ENCODE measurements around the gene SCN11A.

SCN11A gene

GRCh38 chr3:39019299-39019698 lies 32.4 kb downstream of the SCN11A start:
- Histone ChIP-seq H3K27ac (no peak overlapping the region), H3K4me3 (ENCODE audit: low read depth in 1 of 2, low read length in 1 of 2) (no peak overlapping the region), H3K4me1 (ENCODE audit: control insufficient read depth in 1 of 2, insufficient read depth in 1 of 2, low read depth in 1 of 2, low read length in 1 of 2) (no peaks in the 10 kb centered on the region), H3K36me3 (no peaks in the 10 kb centered on the region), H3K9me3 (no peaks in the 10 kb centered on the region), H3K27me3 (no peaks in the 10 kb centered on the region)
- TF ChIP-seq CTCF (IDR thresholded peaks at IDR 0.05), result no peak

DNA sequence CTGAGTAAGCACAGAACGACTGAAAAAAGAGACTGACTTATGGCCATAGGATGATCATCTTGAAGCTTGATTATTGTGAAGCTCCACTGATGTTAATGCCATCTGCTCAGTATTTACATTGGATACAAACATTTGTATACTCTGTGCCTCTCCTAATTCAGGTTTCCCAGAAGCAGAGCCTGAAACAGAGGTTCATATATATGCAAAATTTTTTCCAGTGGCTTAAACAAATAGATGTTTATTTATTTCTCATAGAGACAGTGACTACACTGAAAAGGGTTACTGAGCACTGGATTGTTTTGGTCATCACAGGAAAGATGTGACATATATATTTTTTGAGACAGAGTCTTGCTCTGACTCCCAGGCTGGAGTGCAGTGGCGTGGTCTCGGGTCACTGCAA lies 36.3 kb downstream of the SCN11A start:
- no peaks in the 10 kb centered on the region for H3K36me3 ChIP-seq
- no peak overlapping the region for H3K4me3 ChIP-seq (ENCODE audit: low read depth in 1 of 2, low read length in 1 of 2)
- H3K4me1 ChIP-seq (ENCODE audit: control insufficient read depth in 1 of 2, insufficient read depth in 1 of 2, low read depth in 1 of 2, low read length in 1 of 2), result no peaks in the 10 kb centered on the region
- H3K27me3 ChIP-seq, result no peaks in the 10 kb centered on the region
- TF ChIP-seq CTCF (IDR thresholded peaks at IDR 0.05), result no peak
- no peak overlapping the region for H3K27ac ChIP-seq
- no peaks in the 10 kb centered on the region for H3K9me3 ChIP-seq

DNA sequence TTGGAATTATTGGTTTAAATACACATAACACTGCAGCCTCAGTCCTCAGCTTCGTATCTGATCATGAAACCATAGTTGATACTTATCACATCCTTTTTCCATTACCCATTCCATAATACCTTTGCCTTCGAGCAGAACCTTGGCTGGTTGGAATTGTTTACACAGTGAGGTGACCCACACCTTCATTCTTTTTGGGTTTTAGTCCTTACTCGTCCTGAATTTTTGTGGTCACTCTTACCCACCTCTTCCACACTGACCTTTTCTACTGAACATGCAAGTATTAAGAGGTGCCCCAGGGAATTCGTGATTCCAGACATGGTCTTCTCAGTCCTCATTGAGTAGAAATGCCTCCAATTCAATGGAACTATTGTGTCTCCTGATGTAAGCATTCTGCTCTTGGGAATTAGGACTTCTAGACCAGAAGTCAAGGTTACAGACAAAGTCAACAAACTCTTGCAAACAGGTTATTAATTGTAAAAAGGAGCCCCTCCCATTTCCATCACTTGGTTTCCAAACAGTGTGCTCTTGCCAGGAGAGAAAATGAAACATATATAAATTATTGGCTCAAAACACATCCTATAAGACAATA lies 37.7 kb downstream of the SCN11A start:
- Histone ChIP-seq H3K27ac (no peak overlapping the region), H3K4me1 (ENCODE audit: control insufficient read depth in 1 of 2, insufficient read depth in 1 of 2, low read depth in 1 of 2, low read length in 1 of 2) (no peaks in the 10 kb centered on the region), H3K9me3 (no peaks in the 10 kb centered on the region), H3K4me3 (ENCODE audit: low read depth in 1 of 2, low read length in 1 of 2) (no peak overlapping the region), H3K36me3 (no peaks in the 10 kb centered on the region), H3K27me3 (no peaks in the 10 kb centered on the region)
- no peak for TF ChIP-seq CTCF (IDR thresholded peaks at IDR 0.05)

DNA sequence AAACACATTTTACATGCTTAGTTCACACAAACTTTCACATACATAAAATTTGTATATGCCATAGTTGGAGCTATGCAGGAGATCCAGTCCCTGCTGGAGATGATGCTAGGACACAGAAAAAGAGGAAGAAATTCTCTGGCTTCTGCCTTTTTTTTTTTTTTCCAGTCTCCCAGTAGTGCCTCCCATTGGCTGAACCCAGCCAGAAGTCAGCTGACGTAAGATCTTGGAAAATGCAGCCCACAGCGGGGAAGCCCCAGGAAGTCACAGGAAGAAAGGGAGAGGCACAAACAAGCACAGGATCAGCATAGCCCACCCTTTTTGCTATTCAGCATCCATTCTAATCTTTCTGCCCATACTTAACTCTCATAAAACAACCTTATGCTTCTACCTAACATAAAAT lies 38.5 kb downstream of the SCN11A start:
- H3K27ac ChIP-seq, result no peak overlapping the region
- no peaks in the 10 kb centered on the region for H3K4me1 ChIP-seq (ENCODE audit: control insufficient read depth in 1 of 2, insufficient read depth in 1 of 2, low read depth in 1 of 2, low read length in 1 of 2)
- no peaks in the 10 kb centered on the region for H3K36me3 ChIP-seq
- TF ChIP-seq CTCF (IDR thresholded peaks at IDR 0.05), result no peak
- H3K27me3 ChIP-seq, result no peaks in the 10 kb centered on the region
- no peaks in the 10 kb centered on the region for H3K9me3 ChIP-seq
- H3K4me3 ChIP-seq (ENCODE audit: low read depth in 1 of 2, low read length in 1 of 2), result no peak overlapping the region

GRCh38 chr3:39011191-39011736 lies 40.5 kb downstream of the SCN11A start:
- no peaks in the 10 kb centered on the region for H3K9me3 ChIP-seq
- H3K36me3 ChIP-seq, result no peaks in the 10 kb centered on the region
- no peak overlapping the region for H3K27ac ChIP-seq
- TF ChIP-seq CTCF (IDR thresholded peaks at IDR 0.05), result no peak
- no peak overlapping the region for H3K4me3 ChIP-seq (ENCODE audit: low read depth in 1 of 2, low read length in 1 of 2)
- no peaks in the 10 kb centered on the region for H3K4me1 ChIP-seq (ENCODE audit: control insufficient read depth in 1 of 2, insufficient read depth in 1 of 2, low read depth in 1 of 2, low read length in 1 of 2)
- no peaks in the 10 kb centered on the region for H3K27me3 ChIP-seq

All from neutrophil (primary cell).